DND-41 (cell line): ENCODE measurements around the gene CACNB1.

Source experiments
- EZH2 ChIP-seq: IDR thresholded peaks from 3 replicates; pipeline ENCODE4 v1.6.1; 2012; ENCODE audit warnings: borderline replicate concordance, low read depth, mild to moderate bottlenecking, moderate library complexity, low read length, inconsistent platforms; ENCODE audit not compliant: severe bottlenecking
- TF ChIP-seq, protein P1 (sequence below): IDR thresholded peaks from 2 replicates; pipeline ENCODE4 v1.5.1; 2012; ENCODE audit warnings: borderline replicate concordance, low read length, moderate library complexity, mild to moderate bottlenecking; ENCODE audit not compliant: poor library complexity, severe bottlenecking; ENCODE audit errors: extremely low read depth

DNA sequence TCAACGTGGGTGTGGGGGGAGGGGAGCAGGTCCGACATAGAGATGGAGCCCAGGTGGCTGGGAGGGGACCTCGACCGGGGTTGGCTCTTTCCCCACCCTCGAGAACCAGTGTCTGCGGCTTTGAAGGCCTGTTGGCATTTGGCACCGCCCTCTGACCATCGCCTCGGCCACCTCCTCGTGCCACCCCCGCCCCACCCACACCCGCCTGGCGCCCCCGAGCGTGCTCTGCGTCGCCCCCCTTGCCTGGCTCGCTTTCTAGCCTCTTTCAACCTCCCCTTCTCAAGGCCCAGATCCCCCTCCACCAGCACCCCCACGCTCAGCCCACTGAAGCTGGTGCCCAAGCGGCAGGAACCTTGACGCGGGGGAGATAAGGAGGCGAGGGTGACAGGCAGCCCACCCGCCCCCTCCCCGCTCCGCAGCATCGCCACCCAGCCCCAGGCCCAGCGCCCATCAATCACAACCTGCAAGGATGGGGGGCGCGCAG is 619 bp downstream of the CACNB1 start:
- TF ChIP-seq, protein P1, sequence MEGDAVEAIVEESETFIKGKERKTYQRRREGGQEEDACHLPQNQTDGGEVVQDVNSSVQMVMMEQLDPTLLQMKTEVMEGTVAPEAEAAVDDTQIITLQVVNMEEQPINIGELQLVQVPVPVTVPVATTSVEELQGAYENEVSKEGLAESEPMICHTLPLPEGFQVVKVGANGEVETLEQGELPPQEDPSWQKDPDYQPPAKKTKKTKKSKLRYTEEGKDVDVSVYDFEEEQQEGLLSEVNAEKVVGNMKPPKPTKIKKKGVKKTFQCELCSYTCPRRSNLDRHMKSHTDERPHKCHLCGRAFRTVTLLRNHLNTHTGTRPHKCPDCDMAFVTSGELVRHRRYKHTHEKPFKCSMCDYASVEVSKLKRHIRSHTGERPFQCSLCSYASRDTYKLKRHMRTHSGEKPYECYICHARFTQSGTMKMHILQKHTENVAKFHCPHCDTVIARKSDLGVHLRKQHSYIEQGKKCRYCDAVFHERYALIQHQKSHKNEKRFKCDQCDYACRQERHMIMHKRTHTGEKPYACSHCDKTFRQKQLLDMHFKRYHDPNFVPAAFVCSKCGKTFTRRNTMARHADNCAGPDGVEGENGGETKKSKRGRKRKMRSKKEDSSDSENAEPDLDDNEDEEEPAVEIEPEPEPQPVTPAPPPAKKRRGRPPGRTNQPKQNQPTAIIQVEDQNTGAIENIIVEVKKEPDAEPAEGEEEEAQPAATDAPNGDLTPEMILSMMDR: no peak
- no peak for TF ChIP-seq EZH2
